SK-N-MC (cell line): ENCODE results near the gene FTCD.

Experiments
- EZH2 ChIP-seq: fragments of 200-600 bp; sonication (generic); IDR thresholded peaks from one replicate; pipeline ENCODE4 v1.6.1; 2017; ENCODE audit warnings: antibody characterized with exemption
- FOXP2 ChIP-seq: optimal IDR thresholded peaks from 2 replicates; pipeline ENCODE3; 2011; ENCODE audit warnings: mild to moderate bottlenecking, moderate library complexity; ENCODE audit not compliant: insufficient read depth; ENCODE audit errors: extremely low read length, control extremely low read depth
- POLR2AphosphoS5 ChIP-seq: IDR thresholded peaks from 2 replicates; pipeline ENCODE4 v1.6.1; 2012; ENCODE audit warnings: mild to moderate bottlenecking, low read depth, low read length, borderline replicate concordance

DNA sequence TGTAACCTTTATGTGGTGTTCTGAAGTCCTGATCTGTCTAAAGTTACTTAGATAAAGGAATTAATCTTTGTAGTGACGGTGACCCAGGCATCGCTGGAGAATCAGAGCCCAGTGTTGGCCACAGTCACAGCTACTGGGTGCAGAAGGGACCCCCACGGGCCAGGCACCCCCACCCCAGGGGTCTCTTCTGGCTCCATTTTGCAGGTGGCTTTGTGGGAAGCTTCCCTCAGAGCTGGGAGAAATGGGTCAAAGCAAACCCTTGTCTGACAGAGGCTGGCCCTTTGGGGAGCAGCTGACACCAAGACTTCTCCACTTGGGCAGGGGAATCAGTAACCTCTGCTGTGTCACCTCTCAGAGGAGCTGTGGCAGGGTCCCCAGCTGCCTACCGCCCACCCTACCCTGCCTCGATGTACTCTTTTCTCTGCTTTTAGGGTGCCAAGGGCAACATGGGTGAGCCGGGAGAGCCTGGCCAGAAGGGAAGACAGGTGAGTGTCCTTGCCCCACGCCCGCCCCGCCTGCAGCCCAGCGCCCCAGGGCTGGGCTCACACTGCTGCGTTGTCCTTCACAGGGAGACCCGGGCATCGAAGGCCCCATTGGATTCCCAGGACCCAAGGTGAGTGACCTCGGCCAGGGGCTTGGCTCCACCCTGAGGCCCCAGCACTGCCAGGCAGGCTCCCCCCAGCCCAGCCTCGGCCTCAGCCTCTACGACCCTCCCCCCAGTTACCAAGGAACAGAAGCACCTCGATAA is 39.8 kb downstream of the FTCD start:
- no peak for TF ChIP-seq EZH2
- TF ChIP-seq POLR2AphosphoS5: no peak
- no peak for TF ChIP-seq FOXP2
